Parathyroid adenoma (tissue), 2 donors: ENCODE measurements around the gene TBC1D22A.

Experiments used
- H2AFZ ChIP-seq: fragments of 300-600 bp; sonication (generic); one replicate; pipeline ENCODE4 v1.7.0; 2017; ENCODE audit warnings: antibody characterized with exemption, mild to moderate bottlenecking
- H3K27ac ChIP-seq: fragments of 300-600 bp; sonication (generic); one replicate; pipeline ENCODE4 v1.7.0; 2017
- H3K27me3 ChIP-seq: fragments of 300-600 bp; sonication (generic); one replicate; pipeline ENCODE4 v1.7.0; 2017; ENCODE audit warnings: low read length; ENCODE audit not compliant: control insufficient read depth, insufficient read depth
- H3K36me3 ChIP-seq: fragments of 300-600 bp; sonication (generic); one replicate; pipeline ENCODE4 v1.7.0; 2017; ENCODE audit warnings: low read length; ENCODE audit not compliant: control insufficient read depth, insufficient read depth
- H3K4me1 ChIP-seq: fragments of 300-600 bp; sonication (generic); one replicate; pipeline ENCODE4 v1.7.0; 2017; ENCODE audit warnings: control low read depth
- H3K4me2 ChIP-seq: fragments of 300-600 bp; sonication (generic); one replicate; pipeline ENCODE4 v1.7.0; 2017; ENCODE audit warnings: low read length
- H3K4me3 ChIP-seq: fragments of 300-600 bp; sonication (generic); one replicate; pipeline ENCODE4 v1.7.0; 2017; ENCODE audit warnings: low read depth, low read length
- H3K79me2 ChIP-seq: fragments of 300-600 bp; sonication (generic); one replicate; pipeline ENCODE4 v1.7.0; 2017; ENCODE audit warnings: control low read depth
- H3K9ac ChIP-seq: fragments of 300-600 bp; sonication (generic); one replicate; pipeline ENCODE4 v1.7.0; 2017; ENCODE audit warnings: mild to moderate bottlenecking
- H3K9me3 ChIP-seq: fragments of 300-600 bp; sonication (generic); one replicate; pipeline ENCODE4 v1.7.0; 2017; ENCODE audit warnings: low read length; ENCODE audit not compliant: control insufficient read depth
- CTCF ChIP-seq: fragments of 300-600 bp; sonication (generic); IDR thresholded peaks from one replicate; pipeline ENCODE4 v1.7.0; 2017; ENCODE audit warnings: antibody characterized with exemption, mild to moderate bottlenecking
- donor health status: primary hyperparathyroidism.

Gene TBC1D22A

GRCh38 chr22:46739094-46739870, 23.2 kb upstream of the TBC1D22A start:
- peak overlapping the region; percentile 98 for H3K4me2 ChIP-seq
- peak overlapping the region; percentile 83 for H2AFZ ChIP-seq
- H3K79me2 ChIP-seq = no peaks in the 10 kb centered on the region
- no peak overlapping the region for H3K27ac ChIP-seq
- H3K4me1 ChIP-seq = peaks cover 13% of the 10 kb centered on the region
- H3K36me3 ChIP-seq = no peaks in the 10 kb centered on the region
- TF ChIP-seq CTCF = no peak
- H3K9me3 ChIP-seq = no peaks in the 10 kb centered on the region
- peak overlapping the region; percentile 68 for H3K4me3 ChIP-seq
- no peaks in the 10 kb centered on the region for H3K27me3 ChIP-seq
- H3K9ac ChIP-seq = no peak overlapping the region

- no peak overlapping the region for H2AFZ ChIP-seq
- H3K4me2 ChIP-seq = no peak overlapping the region
- H3K27me3 ChIP-seq = no peaks in the 10 kb centered on the region
- no peaks in the 10 kb centered on the region for H3K4me1 ChIP-seq
- no peaks in the 10 kb centered on the region for H3K36me3 ChIP-seq
- no peak overlapping the region for H3K4me3 ChIP-seq
- H3K9me3 ChIP-seq = no peaks in the 10 kb centered on the region
- no peak for TF ChIP-seq CTCF
- H3K9ac ChIP-seq = no peak overlapping the region
- no peak overlapping the region for H3K27ac ChIP-seq
- no peaks in the 10 kb centered on the region for H3K79me2 ChIP-seq
Observed at GRCh38 chr22:46740910-46741780, 21.3 kb upstream of the TBC1D22A start.

- no peak overlapping the region for H3K4me3 ChIP-seq
Observed at GRCh38 chr22:46741974-46742519, 20.4 kb upstream of the TBC1D22A start.

GRCh38 chr22:46742576-46743221, 19.8 kb upstream of the TBC1D22A start:
- H3K27ac ChIP-seq = no peak overlapping the region
- H3K4me3 ChIP-seq = no peak overlapping the region

More at GRCh38 chr22:46741974-46742519, 20.4 kb upstream of the TBC1D22A start:
- Histone ChIP-seq H3K27me3 (no peaks in the 10 kb centered on the region), H3K27ac (no peak overlapping the region), H3K9me3 (no peaks in the 10 kb centered on the region), H2AFZ (no peak overlapping the region), H3K79me2 (no peaks in the 10 kb centered on the region), H3K4me2 (no peak overlapping the region), H3K4me1 (no peaks in the 10 kb centered on the region), H3K36me3 (no peaks in the 10 kb centered on the region), H3K9ac (no peak overlapping the region)
- TF ChIP-seq CTCF = no peak

More at GRCh38 chr22:46742576-46743221, 19.8 kb upstream of the TBC1D22A start:
- TF ChIP-seq CTCF = no peak
- no peaks in the 10 kb centered on the region for H3K27me3 ChIP-seq
- H3K9ac ChIP-seq = no peak overlapping the region
- no peak overlapping the region for H2AFZ ChIP-seq
- no peaks in the 10 kb centered on the region for H3K4me1 ChIP-seq
- H3K79me2 ChIP-seq = no peaks in the 10 kb centered on the region
- no peak overlapping the region for H3K4me2 ChIP-seq
- no peaks in the 10 kb centered on the region for H3K36me3 ChIP-seq
- H3K9me3 ChIP-seq = no peaks in the 10 kb centered on the region
